ENCODE measurements around the gene DGAT2L6.

- TF ChIP-seq, protein P1, sequence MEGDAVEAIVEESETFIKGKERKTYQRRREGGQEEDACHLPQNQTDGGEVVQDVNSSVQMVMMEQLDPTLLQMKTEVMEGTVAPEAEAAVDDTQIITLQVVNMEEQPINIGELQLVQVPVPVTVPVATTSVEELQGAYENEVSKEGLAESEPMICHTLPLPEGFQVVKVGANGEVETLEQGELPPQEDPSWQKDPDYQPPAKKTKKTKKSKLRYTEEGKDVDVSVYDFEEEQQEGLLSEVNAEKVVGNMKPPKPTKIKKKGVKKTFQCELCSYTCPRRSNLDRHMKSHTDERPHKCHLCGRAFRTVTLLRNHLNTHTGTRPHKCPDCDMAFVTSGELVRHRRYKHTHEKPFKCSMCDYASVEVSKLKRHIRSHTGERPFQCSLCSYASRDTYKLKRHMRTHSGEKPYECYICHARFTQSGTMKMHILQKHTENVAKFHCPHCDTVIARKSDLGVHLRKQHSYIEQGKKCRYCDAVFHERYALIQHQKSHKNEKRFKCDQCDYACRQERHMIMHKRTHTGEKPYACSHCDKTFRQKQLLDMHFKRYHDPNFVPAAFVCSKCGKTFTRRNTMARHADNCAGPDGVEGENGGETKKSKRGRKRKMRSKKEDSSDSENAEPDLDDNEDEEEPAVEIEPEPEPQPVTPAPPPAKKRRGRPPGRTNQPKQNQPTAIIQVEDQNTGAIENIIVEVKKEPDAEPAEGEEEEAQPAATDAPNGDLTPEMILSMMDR (IDR thresholded peaks at IDR 0.05; ENCODE audit: low read length) = no peak
- TF ChIP-seq EZH2 (optimal IDR thresholded peaks at IDR 0.05; ENCODE audit: low read depth, low read length) (no peak), EZH2phosphoT487 (IDR thresholded peaks at IDR 0.05; ENCODE audit: low read length) (no peak)
These were observed 8.0 kb upstream of the DGAT2L6 start for GRCh38 chrX:70169281-70169680.
